Glomerular visceral epithelial cell (primary cell): ENCODE data around the gene AP3S2.
A peak's percentile ranks its signal among the peaks of the same experiment; 100 is the strongest.
"Not testable (repeated sequence)": the region's sequence is repeated elsewhere in the genome, so short reads cannot be mapped to it uniquely, and the experiment has no call there.

Experiments
- DNase-seq: peaks from one replicate; pipeline ENCODE4 v3.0.0-alpha.2; 2016; ENCODE audit errors: extremely low spot score

AP3S2 gene

GRCh38 chr15:89864958-89865739 lies 28.6 kb downstream of the AP3S2 start:
- no peak for DNase-seq

- no peak for DNase-seq
Observed at GRCh38 chr15:89863918-89864317, 29.9 kb downstream of the AP3S2 start.

GRCh38 chr15:89860891-89861290 lies 32.9 kb downstream of the AP3S2 start:
- no peak for DNase-seq

- DNase-seq: no peak
Observed at GRCh38 chr15:89860431-89860830, 33.4 kb downstream of the AP3S2 start.

GRCh38 chr15:89858661-89859458 lies 34.9 kb downstream of the AP3S2 start:
- no peak for DNase-seq

- peak; percentile 54 for DNase-seq
Observed at GRCh38 chr15:89857673-89858072, 36.1 kb downstream of the AP3S2 start.

- no peak for DNase-seq
Observed at GRCh38 chr15:89855948-89856347, 37.8 kb downstream of the AP3S2 start.

GRCh38 chr15:89854863-89855262 lies 38.9 kb downstream of the AP3S2 start:
- not testable (repeated sequence) for DNase-seq

GRCh38 chr15:89852342-89852995 lies 41.3 kb downstream of the AP3S2 start:
- no peak for DNase-seq

GRCh38 chr15:89851673-89852341 lies 42.0 kb downstream of the AP3S2 start:
- DNase-seq: peak; percentile 13

GRCh38 chr15:89848970-89849292 lies 44.9 kb downstream of the AP3S2 start:
- DNase-seq: no peak

- DNase-seq: no peak
Observed at GRCh38 chr15:89847101-89847500, 46.7 kb downstream of the AP3S2 start.

- peak; percentile 84 for DNase-seq
Observed at GRCh38 chr15:89845305-89845893, 48.4 kb downstream of the AP3S2 start.

- no peak for DNase-seq
Observed at GRCh38 chr15:89841962-89842361, 51.8 kb downstream of the AP3S2 start.

GRCh38 chr15:89841306-89841705 lies 52.5 kb downstream of the AP3S2 start:
- DNase-seq: no peak

- DNase-seq: no peak
Observed at GRCh38 chr15:89839167-89839810, 54.5 kb downstream of the AP3S2 start.

GRCh38 chr15:89837830-89838178 lies 56.0 kb downstream of the AP3S2 start:
- no peak for DNase-seq

GRCh38 chr15:89837134-89837829 lies 56.5 kb downstream of the AP3S2 start:
- DNase-seq: peak; percentile 47

- peak; percentile 80 for DNase-seq
Observed at GRCh38 chr15:89836267-89837133, 57.3 kb downstream of the AP3S2 start.

- DNase-seq: no peak
Observed at GRCh38 chr15:89835176-89835564, 58.6 kb downstream of the AP3S2 start.
